KMS-11 (cell line): ENCODE measurements around the gene SRD5A2.

Experiments
- H2AFZ ChIP-seq: fragments of 200-600 bp; sonication (generic); 2 replicates; pipeline ENCODE4 v1.6.1; 2016; ENCODE audit warnings: antibody characterized with exemption, mixed run types, low read depth
- H3K27ac ChIP-seq: fragments of 200-600 bp; sonication (generic); 2 replicates; pipeline ENCODE4 v1.6.1; 2016; ENCODE audit warnings: mild to moderate bottlenecking, mixed run types
- H3K27me3 ChIP-seq: fragments of 200-600 bp; sonication (generic); 2 replicates; pipeline ENCODE4 v1.6.1; 2017; ENCODE audit warnings: mild to moderate bottlenecking, low read depth, mixed run types, moderate library complexity; ENCODE audit not compliant: insufficient read depth
- H3K36me3 ChIP-seq: fragments of 200-600 bp; sonication (generic); 2 replicates; pipeline ENCODE4 v1.6.1; 2017; ENCODE audit warnings: mild to moderate bottlenecking, mixed run types; ENCODE audit not compliant: insufficient read depth
- H3K4me1 ChIP-seq: fragments of 200-600 bp; sonication (generic); 2 replicates; pipeline ENCODE4 v1.6.1; 2016; ENCODE audit warnings: mild to moderate bottlenecking, low read depth, mixed run types; ENCODE audit not compliant: poor library complexity, severe bottlenecking
- H3K4me2 ChIP-seq: fragments of 200-600 bp; sonication (generic); 2 replicates; pipeline ENCODE4 v1.7.0; 2016; ENCODE audit warnings: mild to moderate bottlenecking, mixed run types
- H3K4me3 ChIP-seq: fragments of 200-600 bp; sonication (generic); IDR thresholded peaks from 2 replicates; pipeline ENCODE4 v1.6.1; 2017; ENCODE audit warnings: low read depth, low read length, mixed read lengths; ENCODE audit not compliant: insufficient read depth
- H3K79me2 ChIP-seq: fragments of 200-600 bp; sonication (generic); 2 replicates; pipeline ENCODE4 v1.6.1; 2016; ENCODE audit warnings: low read depth, mixed run types; ENCODE audit not compliant: insufficient read depth
- H3K9ac ChIP-seq: fragments of 200-600 bp; sonication (generic); 2 replicates; pipeline ENCODE4 v1.6.1; 2016; ENCODE audit warnings: mild to moderate bottlenecking, mixed run types
- H4K20me1 ChIP-seq: fragments of 200-600 bp; sonication (generic); 2 replicates; pipeline ENCODE4 v1.6.1; 2016; ENCODE audit warnings: mild to moderate bottlenecking, mixed run types; ENCODE audit not compliant: insufficient read depth
- TF ChIP-seq, protein P1 (sequence below): fragments of 200-600 bp; sonication (generic); conservative IDR thresholded peaks from 2 replicates; pipeline ENCODE4 v1.6.1; 2017; ENCODE audit warnings: low read depth, mild to moderate bottlenecking, antibody characterized with exemption, low read length, moderate library complexity, mixed read lengths

SRD5A2 gene

DNA sequence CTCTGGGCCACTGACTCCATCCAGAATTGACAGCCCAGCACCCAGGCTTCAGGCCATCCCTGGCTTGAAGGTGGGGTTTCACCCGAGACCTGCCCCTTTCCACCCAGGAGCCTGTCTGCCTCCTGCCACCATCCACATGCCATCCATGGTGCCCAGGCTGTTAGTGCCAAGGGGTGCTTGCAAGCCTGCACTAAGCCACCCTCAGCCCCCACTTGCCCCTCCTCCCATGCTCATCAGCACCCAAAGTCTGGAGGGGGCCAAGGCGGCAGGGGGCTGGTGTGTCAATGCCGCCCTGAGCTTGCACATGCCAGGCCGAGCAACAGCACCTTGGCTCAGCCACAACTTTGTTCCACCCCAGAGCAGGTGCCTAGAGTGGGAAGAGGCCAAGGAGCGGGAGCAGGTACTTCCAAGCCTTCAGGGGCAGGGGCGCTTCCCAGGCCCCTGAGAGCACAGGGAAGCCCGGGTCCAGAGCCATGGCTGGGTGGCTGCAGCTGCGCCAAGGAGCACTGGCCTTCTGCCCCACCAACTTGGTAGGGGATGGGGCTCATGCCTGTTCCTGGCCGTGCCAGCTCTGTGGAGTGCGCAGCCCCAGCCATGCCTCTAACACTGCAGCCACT lies 12.0 kb downstream of the SRD5A2 start:
- Histone ChIP-seq H4K20me1 (no peaks in the 10 kb centered on the region), H3K4me3 (no peak overlapping the region), H3K4me2 (no peak overlapping the region), H3K27me3 (no peaks in the 10 kb centered on the region), H3K4me1 (no peaks in the 10 kb centered on the region), H3K9ac (no peak overlapping the region), H3K79me2 (no peaks in the 10 kb centered on the region), H2AFZ (no peak overlapping the region), H3K27ac (no peak overlapping the region), H3K36me3 (no peaks in the 10 kb centered on the region)
- TF ChIP-seq, protein P1, sequence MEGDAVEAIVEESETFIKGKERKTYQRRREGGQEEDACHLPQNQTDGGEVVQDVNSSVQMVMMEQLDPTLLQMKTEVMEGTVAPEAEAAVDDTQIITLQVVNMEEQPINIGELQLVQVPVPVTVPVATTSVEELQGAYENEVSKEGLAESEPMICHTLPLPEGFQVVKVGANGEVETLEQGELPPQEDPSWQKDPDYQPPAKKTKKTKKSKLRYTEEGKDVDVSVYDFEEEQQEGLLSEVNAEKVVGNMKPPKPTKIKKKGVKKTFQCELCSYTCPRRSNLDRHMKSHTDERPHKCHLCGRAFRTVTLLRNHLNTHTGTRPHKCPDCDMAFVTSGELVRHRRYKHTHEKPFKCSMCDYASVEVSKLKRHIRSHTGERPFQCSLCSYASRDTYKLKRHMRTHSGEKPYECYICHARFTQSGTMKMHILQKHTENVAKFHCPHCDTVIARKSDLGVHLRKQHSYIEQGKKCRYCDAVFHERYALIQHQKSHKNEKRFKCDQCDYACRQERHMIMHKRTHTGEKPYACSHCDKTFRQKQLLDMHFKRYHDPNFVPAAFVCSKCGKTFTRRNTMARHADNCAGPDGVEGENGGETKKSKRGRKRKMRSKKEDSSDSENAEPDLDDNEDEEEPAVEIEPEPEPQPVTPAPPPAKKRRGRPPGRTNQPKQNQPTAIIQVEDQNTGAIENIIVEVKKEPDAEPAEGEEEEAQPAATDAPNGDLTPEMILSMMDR = no peak

DNA sequence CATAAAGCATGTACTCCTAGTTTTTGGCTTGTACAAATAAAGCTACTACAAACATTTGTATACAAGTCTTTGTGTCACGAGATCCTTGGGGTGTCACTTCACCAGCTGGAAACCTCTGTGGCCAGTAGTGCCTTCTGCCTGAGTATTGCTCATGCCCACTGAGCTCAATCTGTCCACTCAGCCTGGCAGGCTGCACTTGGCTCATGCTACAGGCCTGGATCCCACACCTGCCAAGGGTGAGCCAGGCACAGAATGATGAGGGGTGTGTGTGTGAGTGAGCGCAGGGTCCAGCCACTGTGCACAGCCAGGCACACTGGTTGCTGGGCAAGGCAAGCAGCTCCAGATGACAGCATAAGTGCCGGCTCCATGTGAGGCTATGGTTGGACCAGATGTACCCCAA lies 13.1 kb downstream of the SRD5A2 start:
- no peak overlapping the region for H3K4me3 ChIP-seq
- H3K9ac ChIP-seq = no peak overlapping the region
- H3K27ac ChIP-seq = no peak overlapping the region
- H3K36me3 ChIP-seq = no peaks in the 10 kb centered on the region
- H3K27me3 ChIP-seq = no peaks in the 10 kb centered on the region
- H2AFZ ChIP-seq = no peak overlapping the region
- no peaks in the 10 kb centered on the region for H4K20me1 ChIP-seq
- no peak overlapping the region for H3K4me2 ChIP-seq
- TF ChIP-seq, protein P1 = no peak
- no peaks in the 10 kb centered on the region for H3K79me2 ChIP-seq
- H3K4me1 ChIP-seq = no peaks in the 10 kb centered on the region

GRCh38 chr2:31563273-31563839 lies 17.4 kb downstream of the SRD5A2 start:
- H3K4me1 ChIP-seq = no peaks in the 10 kb centered on the region

DNA sequence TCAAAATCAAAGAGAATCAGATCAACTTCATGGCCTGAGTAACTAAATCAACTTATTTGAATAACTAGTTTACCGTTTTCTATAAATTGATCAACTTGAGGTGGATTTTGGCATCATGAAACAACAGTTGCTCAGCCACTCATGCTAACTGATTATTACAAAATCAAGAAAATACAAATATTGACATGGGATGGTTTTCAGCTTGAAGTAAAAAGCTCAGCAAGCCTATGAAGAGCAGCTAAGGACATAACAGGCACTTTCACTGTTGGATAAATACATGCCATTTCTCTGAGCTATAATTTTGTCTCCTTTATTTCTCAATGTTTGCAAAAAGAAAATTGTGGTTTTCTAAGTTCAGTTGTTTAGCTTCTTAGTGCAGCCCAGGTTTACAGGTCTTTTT lies 18.9 kb downstream of the SRD5A2 start:
- H3K4me2 ChIP-seq = no peak overlapping the region
- H3K36me3 ChIP-seq = no peaks in the 10 kb centered on the region
- no peak overlapping the region for H3K9ac ChIP-seq
- H2AFZ ChIP-seq = no peak overlapping the region
- H4K20me1 ChIP-seq = no peaks in the 10 kb centered on the region
- no peaks in the 10 kb centered on the region for H3K4me1 ChIP-seq
- H3K4me3 ChIP-seq = no peak overlapping the region
- no peaks in the 10 kb centered on the region for H3K79me2 ChIP-seq
- H3K27me3 ChIP-seq = no peaks in the 10 kb centered on the region
- TF ChIP-seq, protein P1 = no peak
- H3K27ac ChIP-seq = no peak overlapping the region

More at GRCh38 chr2:31563273-31563839, 17.4 kb downstream of the SRD5A2 start:
- Histone ChIP-seq H3K36me3 (no peaks in the 10 kb centered on the region), H3K27ac (no peak overlapping the region), H4K20me1 (no peaks in the 10 kb centered on the region), H3K9ac (no peak overlapping the region), H2AFZ (no peak overlapping the region), H3K79me2 (no peaks in the 10 kb centered on the region), H3K27me3 (no peaks in the 10 kb centered on the region), H3K4me2 (no peak overlapping the region), H3K4me3 (no peak overlapping the region)
- TF ChIP-seq, protein P1 = no peak
